Muscle layer of duodenum (tissue), 2 donors: ENCODE data around the gene SLC38A2.
A peak's percentile ranks its signal among the peaks of the same experiment; 100 is the strongest.

Experiments used
- H3K27ac ChIP-seq: one replicate; pipeline ENCODE4 v1.7.0; 2013; ENCODE audit warnings: mild to moderate bottlenecking, low read length
- H3K27me3 ChIP-seq: one replicate; pipeline ENCODE4 v1.7.0; 2013; ENCODE audit warnings: low read depth, mild to moderate bottlenecking, control low read depth, low read length
- H3K36me3 ChIP-seq, 2 donors: one replicate each; pipeline ENCODE4 v1.7.0; 2013; ENCODE audit warnings: low read length in 2 of 2, control low read depth in 1 of 2, mild to moderate bottlenecking in 1 of 2; ENCODE audit not compliant: insufficient read depth in 2 of 2, control insufficient read depth in 1 of 2
- H3K4me1 ChIP-seq, 2 donors: one replicate each; pipeline ENCODE4 v1.7.0; 2013; ENCODE audit warnings: low read length in 2 of 2, mild to moderate bottlenecking in 2 of 2, control low read depth in 1 of 2, moderate library complexity in 1 of 2; ENCODE audit not compliant: insufficient read depth in 2 of 2, control insufficient read depth in 1 of 2
- H3K4me3 ChIP-seq, 2 donors: one replicate each; pipeline ENCODE4 v1.7.0; 2013; ENCODE audit warnings: low read length in 2 of 2, low read depth in 1 of 2, mild to moderate bottlenecking in 1 of 2
- H3K9me3 ChIP-seq, 2 donors: one replicate each; pipeline ENCODE4 v1.7.0; 2013; ENCODE audit warnings: low read length in 2 of 2, control low read depth in 1 of 2, mild to moderate bottlenecking in 1 of 2; ENCODE audit not compliant: control insufficient read depth in 1 of 2
- donor health status: healthy.

SLC38A2 gene

GRCh38 chr12:46372544-46373300 is at the start of gene SLC38A2:
SLC38A2 (minus strand) TSS chr12:46372773; CDS start chr12:46371293, 1,480 bp downstream.
- Histone ChIP-seq H3K9me3 (no peaks in the 10 kb centered on the region), H3K4me3 (peak within 1 kb of the TSS; percentile 92 to 99), H3K27me3 (no peaks in the 10 kb centered on the region), H3K36me3 (peaks cover 28 to 47% of the 10 kb centered on the region in 2 donors), H3K4me1 (peaks cover 14 to 34% of the 10 kb centered on the region in 2 donors), H3K27ac (peak within 1 kb of the TSS; percentile 98)

GRCh38 chr12:46419675-46420074 is 47.1 kb upstream of the SLC38A2 start:
- Histone ChIP-seq H3K27ac (no peak overlapping the region), H3K27me3 (no peaks in the 10 kb centered on the region), H3K36me3 (no peaks in the 10 kb centered on the region), H3K4me3 (no peak overlapping the region), H3K9me3 (no peaks in the 10 kb centered on the region), H3K4me1 (no peaks in the 10 kb centered on the region)

GRCh38 chr12:46415552-46415951 is 43.0 kb upstream of the SLC38A2 start:
- no peaks in the 10 kb centered on the region for H3K27me3 ChIP-seq
- no peak overlapping the region for H3K4me3 ChIP-seq
- H3K9me3 ChIP-seq, result no peaks in the 10 kb centered on the region
- no peaks in the 10 kb centered on the region for H3K4me1 ChIP-seq
- H3K27ac ChIP-seq, result no peak overlapping the region
- no peaks in the 10 kb centered on the region for H3K36me3 ChIP-seq

GRCh38 chr12:46414591-46415268 is 42.2 kb upstream of the SLC38A2 start:
- Histone ChIP-seq H3K9me3 (no peaks in the 10 kb centered on the region), H3K27me3 (no peaks in the 10 kb centered on the region), H3K4me1 (no peaks in the 10 kb centered on the region), H3K4me3 (no peak overlapping the region), H3K36me3 (no peaks in the 10 kb centered on the region), H3K27ac (no peak overlapping the region)

DNA sequence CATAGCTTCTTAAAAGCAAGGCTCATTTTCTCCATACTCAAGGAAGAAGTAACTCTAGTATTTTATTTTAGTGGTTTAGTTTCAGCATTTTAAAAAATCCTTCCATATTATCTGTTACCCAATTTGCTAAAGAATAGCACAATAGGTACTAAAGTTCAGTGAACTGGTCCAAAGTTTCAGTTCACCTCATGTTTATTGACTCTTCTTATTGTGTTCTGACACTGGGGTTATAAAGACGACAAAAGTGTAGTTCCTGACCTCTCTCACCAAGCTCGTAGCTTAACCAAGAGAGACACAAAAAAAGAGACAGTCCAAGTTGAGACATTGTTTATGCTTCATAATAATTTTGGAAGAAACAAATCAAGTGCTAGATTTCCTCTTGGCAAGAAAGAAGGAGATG is 40.8 kb upstream of the SLC38A2 start:
- Histone ChIP-seq H3K27me3 (no peaks in the 10 kb centered on the region), H3K36me3 (no peaks in the 10 kb centered on the region), H3K27ac (no peak overlapping the region), H3K4me3 (no peak overlapping the region), H3K9me3 (no peaks in the 10 kb centered on the region), H3K4me1 (no peaks in the 10 kb centered on the region)

GRCh38 chr12:46412857-46413256 is 40.3 kb upstream of the SLC38A2 start:
- H3K4me3 ChIP-seq, result no peak overlapping the region
- no peaks in the 10 kb centered on the region for H3K27me3 ChIP-seq
- no peaks in the 10 kb centered on the region for H3K9me3 ChIP-seq
- no peaks in the 10 kb centered on the region for H3K4me1 ChIP-seq
- no peak overlapping the region for H3K27ac ChIP-seq
- no peaks in the 10 kb centered on the region for H3K36me3 ChIP-seq

- Histone ChIP-seq H3K4me1 (no peaks in the 10 kb centered on the region), H3K27ac (no peak overlapping the region), H3K9me3 (no peaks in the 10 kb centered on the region), H3K4me3 (no peak overlapping the region), H3K27me3 (no peaks in the 10 kb centered on the region), H3K36me3 (no peaks in the 10 kb centered on the region)
Measured at GRCh38 chr12:46410495-46410894, 37.9 kb upstream of the SLC38A2 start.

DNA sequence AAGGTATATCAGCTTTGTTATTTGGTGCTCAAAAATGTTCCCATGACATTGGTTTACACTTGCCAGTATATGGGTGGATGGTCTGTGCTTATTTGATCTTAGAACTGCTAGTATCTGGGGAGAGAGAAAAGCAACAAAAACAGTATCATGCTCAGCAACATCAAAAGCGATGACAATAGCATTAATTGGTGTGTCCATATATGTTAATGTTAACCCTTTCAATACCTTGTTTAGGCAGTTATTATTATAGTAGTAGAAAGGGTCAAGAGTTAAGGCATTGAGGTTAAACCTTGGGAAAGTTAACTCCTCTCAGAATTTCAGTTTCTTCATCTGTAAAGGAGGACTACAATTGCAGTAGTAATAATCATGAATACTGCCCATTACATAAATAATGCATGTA is 37.4 kb upstream of the SLC38A2 start:
- Histone ChIP-seq H3K4me1 (no peaks in the 10 kb centered on the region), H3K9me3 (no peaks in the 10 kb centered on the region), H3K36me3 (no peaks in the 10 kb centered on the region), H3K27me3 (no peaks in the 10 kb centered on the region), H3K4me3 (no peak overlapping the region), H3K27ac (no peak overlapping the region)

- no peak overlapping the region for H3K27ac ChIP-seq
- H3K4me3 ChIP-seq, result no peak overlapping the region
- H3K27me3 ChIP-seq, result no peaks in the 10 kb centered on the region
- H3K36me3 ChIP-seq, result no peaks in the 10 kb centered on the region
- H3K4me1 ChIP-seq, result no peaks in the 10 kb centered on the region
- no peaks in the 10 kb centered on the region for H3K9me3 ChIP-seq
Measured at GRCh38 chr12:46409342-46409741, 36.8 kb upstream of the SLC38A2 start.

- Histone ChIP-seq H3K4me1 (peaks cover 4 to 6% of the 10 kb centered on the region in 2 donors), H3K27ac (no peak overlapping the region), H3K9me3 (no peaks in the 10 kb centered on the region), H3K27me3 (no peaks in the 10 kb centered on the region), H3K36me3 (peaks cover 0 to 4% of the 10 kb centered on the region in 2 donors), H3K4me3 (no peak overlapping the region)
Measured at GRCh38 chr12:46408441-46408840, 35.9 kb upstream of the SLC38A2 start.

DNA sequence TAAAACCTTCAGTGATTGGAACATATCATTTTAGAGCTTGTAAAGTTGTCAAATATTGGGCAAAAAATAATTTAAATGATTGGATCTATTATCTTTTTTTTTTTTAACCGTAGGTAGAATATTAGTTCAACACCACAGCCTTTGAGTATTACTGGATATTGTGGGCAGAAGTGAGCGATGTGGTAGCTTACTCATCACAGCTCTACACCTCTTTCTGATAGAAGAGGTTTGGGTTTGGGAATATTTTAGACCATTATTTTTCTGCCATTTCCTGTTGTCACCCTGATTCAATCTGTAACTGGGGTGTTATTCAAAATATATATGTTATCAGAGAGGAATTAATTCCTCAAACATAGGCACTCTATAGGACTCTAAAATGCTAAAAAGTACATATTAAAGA is 34.8 kb upstream of the SLC38A2 start:
- H3K36me3 ChIP-seq, result peaks cover 0 to 4% of the 10 kb centered on the region in 2 donors
- no peak overlapping the region for H3K4me3 ChIP-seq
- no peaks in the 10 kb centered on the region for H3K9me3 ChIP-seq
- peaks cover 10 to 11% of the 10 kb centered on the region in 2 donors for H3K4me1 ChIP-seq
- H3K27me3 ChIP-seq, result no peaks in the 10 kb centered on the region
- H3K27ac ChIP-seq, result no peak overlapping the region
